Stimulated activated CD4-positive, alpha-beta T cell treated with anti-CD3 and anti-CD28 coated beads, Interleukin-1b, Interleukin-23, amount 100 ng/mL, for 24 hours (primary cell): Measurements from ENCODE around the gene MANEA.
"Not testable (repeated sequence)": the region's sequence is repeated elsewhere in the genome, so short reads cannot be mapped to it uniquely, and the experiment has no call there.

Experiments
- DNase-seq, 4 experiments: peaks; one replicate each; pipeline ENCODE4 v3.0.0-alpha.2; 2020; ENCODE audit warnings: low read depth in 4 of 4, low spot score in 1 of 4

MANEA gene

DNA sequence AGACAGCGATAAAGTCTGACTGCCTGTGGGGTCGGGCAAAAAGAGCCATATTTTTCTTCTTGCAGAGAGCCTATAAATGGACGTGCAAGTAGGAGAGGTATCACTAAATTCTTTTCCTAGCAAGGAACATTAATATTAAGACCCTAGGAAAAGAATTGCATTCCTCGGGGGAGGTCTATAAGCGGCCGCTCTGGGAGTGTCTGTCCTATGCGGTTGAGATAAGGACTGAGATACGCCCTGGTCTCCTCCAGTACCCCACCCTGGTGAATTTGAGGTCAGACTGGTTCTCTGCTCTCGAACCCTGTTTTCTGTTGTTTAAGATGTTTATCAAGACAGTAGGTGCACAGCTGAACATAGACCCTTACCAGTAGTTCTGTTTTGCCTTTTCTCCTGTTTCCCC, 6.9 kb downstream of the MANEA start:
- DNase-seq = not testable (repeated sequence)

- DNase-seq = no peak
Observed at GRCh38 chr6:95587989-95588388, 10.7 kb downstream of the MANEA start.

DNA sequence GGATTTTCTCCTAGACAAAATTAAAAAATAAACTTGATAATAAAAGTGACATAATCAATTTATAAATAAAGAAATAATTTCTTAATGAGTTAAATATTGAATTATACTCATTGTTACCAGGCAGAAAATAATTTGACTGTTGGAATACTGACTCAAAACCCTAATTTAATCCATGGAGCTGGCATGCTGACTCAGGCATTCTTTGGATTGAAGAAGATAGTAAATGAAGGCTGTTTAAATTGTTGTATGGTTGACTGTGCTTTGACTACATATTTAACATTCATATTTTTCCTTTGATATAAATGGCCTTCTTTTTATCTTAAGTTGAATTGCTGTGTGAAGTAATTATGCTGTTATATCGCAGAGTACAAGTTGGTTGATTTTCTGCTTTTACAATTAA, 11.7 kb downstream of the MANEA start:
- no peak for DNase-seq

GRCh38 chr6:95589826-95590570, 12.7 kb downstream of the MANEA start:
- no peak for DNase-seq

DNA sequence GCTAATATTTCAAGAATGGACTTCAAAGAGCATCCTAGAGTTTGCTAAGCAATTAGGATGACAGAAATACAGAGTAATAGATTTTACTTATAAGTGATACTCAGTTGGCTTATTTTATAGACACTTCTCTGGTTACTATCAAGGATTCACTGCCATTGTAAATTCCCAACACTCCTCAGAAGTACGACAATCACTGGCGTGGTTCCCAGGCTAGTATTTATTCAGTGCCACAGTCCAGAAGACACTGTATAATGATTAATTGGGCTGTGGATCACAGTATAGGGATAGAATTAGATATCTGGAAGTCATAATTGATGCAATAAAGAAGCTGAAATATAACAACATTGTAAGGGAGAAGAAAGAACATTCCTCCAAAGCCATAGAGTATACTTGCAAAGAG, 15.7 kb downstream of the MANEA start:
- no peak for DNase-seq

DNA sequence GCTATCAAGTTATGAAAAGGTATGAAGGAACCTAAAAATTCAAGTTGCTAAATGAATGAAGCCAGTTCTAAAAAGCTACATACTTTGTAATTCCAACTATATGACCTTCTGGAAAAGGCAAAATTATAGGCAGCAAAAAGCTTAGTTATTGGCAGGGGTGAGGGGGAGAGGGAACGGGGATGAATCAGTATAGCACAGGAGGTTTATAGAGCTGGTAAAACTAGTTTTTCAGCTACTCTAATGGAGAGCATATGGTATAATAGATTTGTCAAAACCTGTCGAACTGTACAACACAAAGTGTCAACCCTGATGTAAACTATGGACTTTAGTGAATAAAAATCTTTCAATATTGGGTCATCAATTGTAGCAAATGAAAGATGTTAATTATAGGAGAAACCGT, 18.7 kb downstream of the MANEA start:
- no peak for DNase-seq

GRCh38 chr6:95599706-95600105, 22.4 kb downstream of the MANEA start:
- no peak for DNase-seq

- DNase-seq = no peak
Observed at GRCh38 chr6:95601133-95601532, 23.8 kb downstream of the MANEA start.

DNA sequence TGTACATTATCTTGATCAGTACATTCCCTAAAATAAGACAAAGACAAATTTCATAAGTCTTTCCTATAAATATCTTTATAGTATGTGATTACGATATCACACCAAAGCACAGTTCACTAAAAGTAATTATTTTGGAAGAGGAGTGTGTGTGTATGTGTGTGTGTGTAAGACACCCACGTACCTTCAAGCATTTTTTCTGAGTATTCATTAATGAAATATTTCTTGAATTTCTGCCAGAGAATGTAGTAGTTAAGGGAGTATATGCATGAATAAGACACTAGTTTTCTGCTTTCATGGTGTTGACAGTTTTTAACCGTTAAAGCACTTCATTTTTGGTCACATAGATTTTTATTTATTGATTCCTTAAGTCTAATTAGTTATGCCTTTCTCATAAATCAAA, 36.8 kb downstream of the MANEA start:
- no peak for DNase-seq

DNA sequence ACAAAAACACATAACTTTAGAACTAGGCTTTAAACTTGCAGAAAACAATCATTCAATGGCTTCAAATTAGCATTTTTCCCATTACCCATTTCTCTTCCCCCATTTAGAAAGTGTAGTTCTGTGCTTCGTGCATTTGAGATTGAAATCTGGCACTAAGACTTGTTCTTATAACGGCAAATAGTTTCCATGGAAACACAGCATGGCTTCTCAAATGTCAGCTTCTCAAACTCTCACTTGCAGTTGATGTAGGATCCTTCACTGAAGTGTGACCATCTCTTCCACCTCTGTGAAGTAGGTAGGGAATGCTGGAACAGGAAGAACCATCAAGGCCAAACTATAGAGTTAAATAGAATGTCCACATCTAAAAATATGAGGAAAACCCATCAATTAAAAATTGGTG, 52.2 kb downstream of the MANEA start:
- no peak for DNase-seq

GRCh38 chr6:95636552-95637431, 59.5 kb downstream of the MANEA start:
- no peak for DNase-seq

DNA sequence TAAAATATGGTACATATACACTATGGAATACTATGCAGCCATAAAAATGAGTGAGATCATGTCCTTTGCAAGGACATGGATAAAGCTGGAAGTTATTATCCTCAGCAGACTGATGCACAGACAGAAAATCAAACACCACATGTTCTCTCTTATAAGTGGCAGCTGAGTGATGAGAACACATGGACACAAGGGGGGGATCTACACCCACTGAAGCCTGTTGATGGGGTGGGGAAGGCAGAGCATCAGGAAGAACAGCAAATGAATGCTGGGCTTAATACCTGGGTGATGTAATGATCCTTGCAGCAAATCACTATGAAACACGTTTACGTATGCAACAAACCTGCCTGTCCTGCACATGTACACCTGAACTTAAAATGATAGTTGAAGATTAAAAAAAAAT, 71.3 kb downstream of the MANEA start:
- DNase-seq = no peak

DNA sequence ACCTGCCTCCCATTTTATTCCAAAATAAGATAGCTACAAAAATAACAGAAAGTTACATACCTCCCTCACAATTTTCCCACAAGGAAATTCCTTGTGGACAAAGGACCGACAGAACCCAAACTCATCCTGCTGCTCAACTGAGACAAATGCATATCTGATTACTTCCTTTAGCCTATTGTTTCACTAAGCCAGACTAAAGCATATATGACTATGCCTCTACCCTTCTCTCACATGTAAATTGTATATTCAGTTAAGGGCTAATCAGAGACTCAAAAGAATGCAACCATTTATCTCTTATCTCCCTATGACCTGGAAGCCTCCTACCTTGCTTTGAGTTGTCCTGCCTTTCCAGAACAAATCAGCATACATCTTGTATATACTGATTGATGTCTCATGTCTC, 72.1 kb downstream of the MANEA start:
- DNase-seq = no peak

DNA sequence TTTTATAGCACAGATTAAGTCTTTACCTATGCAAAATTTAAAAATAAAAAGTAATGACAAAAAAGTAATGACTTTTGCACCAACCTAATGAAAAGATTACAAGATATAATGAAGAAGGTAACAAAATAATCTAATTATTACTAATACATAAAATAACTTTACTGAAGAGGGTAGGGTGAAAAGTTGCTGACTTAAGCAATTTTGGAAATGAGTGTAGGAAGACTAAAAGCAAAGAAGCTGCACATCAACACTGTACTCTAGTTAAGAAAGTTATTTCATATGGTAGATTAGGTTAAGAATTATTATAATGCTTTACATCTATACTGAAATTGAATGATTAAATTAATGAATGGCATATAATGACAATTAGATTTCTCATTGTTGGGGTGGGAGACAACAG, 76.8 kb downstream of the MANEA start:
- no peak for DNase-seq

GRCh38 chr6:95658886-95659285, 81.6 kb downstream of the MANEA start:
- no peak for DNase-seq
